ENCODE data around the gene ANK3.

DNA sequence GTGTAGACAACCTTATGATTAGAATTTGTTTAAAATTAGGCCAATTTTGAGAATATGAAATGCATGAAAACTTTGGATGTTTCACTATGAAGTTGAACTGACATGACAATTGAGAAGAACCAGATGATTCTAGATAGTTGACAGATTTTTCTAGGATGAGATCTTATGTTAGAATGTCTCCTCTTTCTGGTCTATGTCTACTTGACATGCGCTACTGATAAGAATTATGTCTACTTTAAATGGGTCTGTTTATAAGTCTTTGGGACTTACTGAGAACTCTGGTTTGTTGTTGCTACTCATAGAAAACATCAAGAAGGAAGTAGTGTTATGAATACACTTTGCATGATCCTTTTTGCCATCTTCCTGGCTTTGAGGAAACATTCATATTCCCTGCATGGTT is 255.1 kb downstream of the ANK3 start:
- TF ChIP-seq, protein P1, sequence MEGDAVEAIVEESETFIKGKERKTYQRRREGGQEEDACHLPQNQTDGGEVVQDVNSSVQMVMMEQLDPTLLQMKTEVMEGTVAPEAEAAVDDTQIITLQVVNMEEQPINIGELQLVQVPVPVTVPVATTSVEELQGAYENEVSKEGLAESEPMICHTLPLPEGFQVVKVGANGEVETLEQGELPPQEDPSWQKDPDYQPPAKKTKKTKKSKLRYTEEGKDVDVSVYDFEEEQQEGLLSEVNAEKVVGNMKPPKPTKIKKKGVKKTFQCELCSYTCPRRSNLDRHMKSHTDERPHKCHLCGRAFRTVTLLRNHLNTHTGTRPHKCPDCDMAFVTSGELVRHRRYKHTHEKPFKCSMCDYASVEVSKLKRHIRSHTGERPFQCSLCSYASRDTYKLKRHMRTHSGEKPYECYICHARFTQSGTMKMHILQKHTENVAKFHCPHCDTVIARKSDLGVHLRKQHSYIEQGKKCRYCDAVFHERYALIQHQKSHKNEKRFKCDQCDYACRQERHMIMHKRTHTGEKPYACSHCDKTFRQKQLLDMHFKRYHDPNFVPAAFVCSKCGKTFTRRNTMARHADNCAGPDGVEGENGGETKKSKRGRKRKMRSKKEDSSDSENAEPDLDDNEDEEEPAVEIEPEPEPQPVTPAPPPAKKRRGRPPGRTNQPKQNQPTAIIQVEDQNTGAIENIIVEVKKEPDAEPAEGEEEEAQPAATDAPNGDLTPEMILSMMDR (IDR thresholded peaks at IDR 0.05), result no peak
- no peak for TF ChIP-seq POLR2A (IDR thresholded peaks at IDR 0.05)
